H9 (cell line): ENCODE data around the gene DMXL1. TPM values are rescaled to one million over a fixed set of nuclear protein-coding genes. Genes with fewer than 3 reads are reported as not detected.

ENCODE experiments used
- DNase-seq: peaks from one replicate; pipeline ENCODE4 v3.0.0-alpha.2; 2017
- H2AFZ ChIP-seq: one replicate; pipeline ENCODE4 v1.6.1; 2013; ENCODE audit warnings: mild to moderate bottlenecking, low read length, control low read depth, moderate library complexity
- H2AK5ac ChIP-seq: 2 replicates; pipeline ENCODE4 v1.6.1; 2013; ENCODE audit warnings: low read length, control low read depth, mixed read lengths; ENCODE audit not compliant: insufficient read length
- H2BK120ac ChIP-seq: one replicate; pipeline ENCODE4 v1.6.1; 2013; ENCODE audit warnings: low read depth, mild to moderate bottlenecking, low read length, control low read depth, inconsistent platforms; ENCODE audit not compliant: poor library complexity, severe bottlenecking
- H2BK12ac ChIP-seq: 2 replicates; pipeline ENCODE4 v1.6.1; 2013; ENCODE audit warnings: low read length, control low read depth, mixed read lengths, low read depth; ENCODE audit not compliant: insufficient read length
- H2BK15ac ChIP-seq: 2 replicates; pipeline ENCODE4 v1.6.1; 2013; ENCODE audit warnings: low read depth, low read length, control low read depth
- H2BK20ac ChIP-seq: one replicate; pipeline ENCODE4 v1.6.1; 2013; ENCODE audit warnings: low read depth, mild to moderate bottlenecking, low read length, control low read depth, inconsistent platforms; ENCODE audit not compliant: poor library complexity, severe bottlenecking
- H2BK5ac ChIP-seq: 2 replicates; pipeline ENCODE4 v1.6.1; 2013; ENCODE audit warnings: low read length, control low read depth, mixed read lengths; ENCODE audit not compliant: insufficient read length
- H3K14ac ChIP-seq: 2 replicates; pipeline ENCODE4 v1.6.1; 2013; ENCODE audit warnings: low read length, control low read depth; ENCODE audit not compliant: insufficient read depth
- H3K18ac ChIP-seq: 2 replicates; pipeline ENCODE4 v1.6.1; 2013; ENCODE audit warnings: low read depth, mild to moderate bottlenecking, mixed read lengths, low read length, control low read depth; ENCODE audit not compliant: insufficient read length
- H3K23ac ChIP-seq: 2 replicates; pipeline ENCODE4 v1.6.1; 2013; ENCODE audit warnings: low read length, control low read depth, mixed read lengths, low read depth; ENCODE audit not compliant: insufficient read length
- H3K23me2 ChIP-seq: 2 replicates; pipeline ENCODE4 v1.6.1; 2013; ENCODE audit warnings: low read depth, mild to moderate bottlenecking, mixed read lengths, low read length, control low read depth; ENCODE audit not compliant: insufficient read length, poor library complexity, severe bottlenecking
- H3K27ac ChIP-seq: 2 replicates; pipeline ENCODE4 v1.5.1; 2013; ENCODE audit warnings: low read length, control low read depth, mixed read lengths, low read depth; ENCODE audit not compliant: insufficient read length
- H3K27me3 ChIP-seq: 2 replicates; pipeline ENCODE4 v1.6.1; 2013; ENCODE audit warnings: low read length, control low read depth, inconsistent platforms; ENCODE audit not compliant: insufficient read depth
- H3K4ac ChIP-seq: 2 replicates; pipeline ENCODE4 v1.6.1; 2013; ENCODE audit warnings: low read depth, mild to moderate bottlenecking, control low read depth, inconsistent platforms, low read length, moderate library complexity
- H3K4me1 ChIP-seq: 2 replicates; pipeline ENCODE4 v1.6.1; 2013; ENCODE audit warnings: low read length, control low read depth, inconsistent platforms; ENCODE audit not compliant: insufficient read depth
- H3K4me2 ChIP-seq: 2 replicates; pipeline ENCODE4 v1.6.1; 2013; ENCODE audit warnings: low read length, control low read depth, mixed read lengths; ENCODE audit not compliant: insufficient read length, insufficient read depth
- H3K56ac ChIP-seq: 2 replicates; pipeline ENCODE4 v1.6.1; 2013; ENCODE audit warnings: low read depth, mild to moderate bottlenecking, mixed read lengths, low read length, control low read depth; ENCODE audit not compliant: insufficient read length
- H3K79me1 ChIP-seq: 2 replicates; pipeline ENCODE4 v1.6.1; 2013; ENCODE audit warnings: low read depth, mild to moderate bottlenecking, moderate library complexity, low read length, control low read depth, inconsistent platforms; ENCODE audit not compliant: insufficient read depth, poor library complexity, severe bottlenecking
- H3K79me2 ChIP-seq: 2 replicates; pipeline ENCODE4 v1.6.1; 2013; ENCODE audit warnings: low read length, control low read depth, inconsistent platforms; ENCODE audit not compliant: insufficient read depth
- H3K9ac ChIP-seq: 2 replicates; pipeline ENCODE4 v1.6.1; 2013; ENCODE audit warnings: low read length, control low read depth, mixed read lengths; ENCODE audit not compliant: insufficient read length; ENCODE audit errors: extremely low read depth
- H3K9me3 ChIP-seq: one replicate; pipeline ENCODE4 v1.6.1; 2013; ENCODE audit warnings: low read depth, low read length, inconsistent platforms; ENCODE audit not compliant: control insufficient read depth
- H3T11ph ChIP-seq: one replicate; pipeline ENCODE4 v1.6.1; 2013; ENCODE audit warnings: mild to moderate bottlenecking, low read length, control low read depth, inconsistent platforms
- H4K20me1 ChIP-seq: one replicate; pipeline ENCODE4 v1.6.1; 2013; ENCODE audit not compliant: control insufficient read depth, insufficient read length, insufficient read depth
- H4K5ac ChIP-seq: 2 replicates; pipeline ENCODE4 v1.6.1; 2013; ENCODE audit warnings: low read depth, mild to moderate bottlenecking, mixed read lengths, low read length, control low read depth; ENCODE audit not compliant: insufficient read length
- H4K8ac ChIP-seq: replicated peaks from 2 replicates; pipeline ENCODE4 v1.6.1; 2013; ENCODE audit warnings: low read length, control low read depth, mixed read lengths, low read depth; ENCODE audit not compliant: insufficient read length
- H4K91ac ChIP-seq: 2 replicates; pipeline ENCODE4 v1.6.1; 2013; ENCODE audit warnings: low read depth, mild to moderate bottlenecking, moderate library complexity, mixed read lengths, low read length, control low read depth; ENCODE audit not compliant: insufficient read length
- H3K27ac Mint-ChIP-seq, 3 experiments: 2 replicates in 2 of 3; 3 replicates in 1 of 3; pipeline ENCODE4 v1.8.0; 2020 to 2021; ENCODE audit warnings: mixed read lengths in 3 of 3, mild to moderate bottlenecking in 1 of 3, moderate library complexity in 1 of 3
- H3K27me3 Mint-ChIP-seq: 2 replicates; pipeline ENCODE4 v1.8.0; 2021; ENCODE audit warnings: low read depth, mild to moderate bottlenecking, moderate library complexity, mixed read lengths
- H3K36me3 Mint-ChIP-seq, 3 experiments: 2 replicates in 2 of 3; 3 replicates in 1 of 3; pipeline ENCODE4 v1.8.0; 2020 to 2021; ENCODE audit warnings: low read depth in 3 of 3, mixed read lengths in 3 of 3; ENCODE audit not compliant: insufficient read depth in 1 of 3
- H3K4me1 Mint-ChIP-seq, 2 experiments: 2 replicates each; pipeline ENCODE4 v1.8.0; 2020; ENCODE audit warnings: mixed read lengths in 2 of 2
- H3K4me3 Mint-ChIP-seq, 2 experiments: 2 replicates in 1 of 2; 3 replicates in 1 of 2; pipeline ENCODE4 v1.8.0; 2020 to 2021; ENCODE audit warnings: mild to moderate bottlenecking in 2 of 2, mixed read lengths in 2 of 2, moderate library complexity in 1 of 2
- H3K9me3 Mint-ChIP-seq, 2 experiments: 2 replicates in 1 of 2; 3 replicates in 1 of 2; pipeline ENCODE4 v1.8.0; 2020; ENCODE audit warnings: mild to moderate bottlenecking in 2 of 2, mixed read lengths in 2 of 2, moderate library complexity in 1 of 2
- WGBS: extraction: QIAGEN DNeasy Blood & Tissue Kit; methylation state at CpG from one replicate; pipeline ENCODE4 v1.1.7; 2013; ENCODE audit warnings: missing lambda C conversion rate, low lambda C conversion rate, mixed read lengths; ENCODE audit not compliant: insufficient read length; ENCODE audit errors: extremely low coverage; 5-methylcytosine and 5-hydroxymethylcytosine counted together
- total RNA-seq: library from RNA; stranded (reverse); gene quantifications from 2 replicates; pipeline ENCODE4 v1.2.1, GENCODE V29; 2021
- TF ChIP-seq, protein P1 (sequence below): fragments of 200-600 bp; sonication (generic); conservative IDR thresholded peaks from 3 replicates; pipeline ENCODE4 v1.8.0; 2021; ENCODE audit warnings: antibody characterized with exemption, mild to moderate bottlenecking

DMXL1 gene
- total RNA-seq, 1 experiment from 2014 or later = 63.5 TPM

DNA sequence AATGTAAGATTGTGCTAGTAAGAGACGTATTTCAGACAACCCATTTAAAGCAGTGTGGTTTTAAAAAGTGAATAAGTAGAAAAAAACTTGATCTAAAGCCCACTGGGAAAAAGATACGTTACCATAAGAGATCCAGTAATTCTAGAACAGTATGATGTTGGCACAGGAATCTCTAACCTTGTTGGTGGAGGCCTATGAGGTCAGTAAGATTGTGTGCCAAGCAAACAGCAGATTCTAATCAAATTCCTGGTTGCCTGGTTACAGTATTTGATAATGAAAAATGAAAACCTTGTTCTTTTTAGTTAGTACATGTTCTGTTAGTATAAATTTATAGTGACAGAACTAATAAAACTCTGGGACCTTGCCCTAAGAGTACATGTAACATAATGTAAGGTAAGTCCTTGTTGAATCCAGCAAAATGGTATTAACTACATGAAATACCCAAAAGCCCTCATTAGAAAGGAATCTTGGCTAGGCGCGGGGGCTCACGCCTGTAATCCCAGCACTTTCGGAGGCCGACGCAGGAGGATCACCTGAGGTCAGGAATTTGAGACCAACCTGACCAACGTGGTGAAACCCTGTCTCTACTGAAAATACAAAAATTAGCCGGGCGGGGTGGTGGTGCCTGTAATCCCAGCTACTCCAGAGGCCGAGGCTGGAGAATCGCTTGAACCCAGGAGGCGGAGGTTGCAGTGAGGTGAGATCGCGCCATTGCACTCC is 33.2 kb upstream of the DMXL1 start:
- TF ChIP-seq, protein P1, sequence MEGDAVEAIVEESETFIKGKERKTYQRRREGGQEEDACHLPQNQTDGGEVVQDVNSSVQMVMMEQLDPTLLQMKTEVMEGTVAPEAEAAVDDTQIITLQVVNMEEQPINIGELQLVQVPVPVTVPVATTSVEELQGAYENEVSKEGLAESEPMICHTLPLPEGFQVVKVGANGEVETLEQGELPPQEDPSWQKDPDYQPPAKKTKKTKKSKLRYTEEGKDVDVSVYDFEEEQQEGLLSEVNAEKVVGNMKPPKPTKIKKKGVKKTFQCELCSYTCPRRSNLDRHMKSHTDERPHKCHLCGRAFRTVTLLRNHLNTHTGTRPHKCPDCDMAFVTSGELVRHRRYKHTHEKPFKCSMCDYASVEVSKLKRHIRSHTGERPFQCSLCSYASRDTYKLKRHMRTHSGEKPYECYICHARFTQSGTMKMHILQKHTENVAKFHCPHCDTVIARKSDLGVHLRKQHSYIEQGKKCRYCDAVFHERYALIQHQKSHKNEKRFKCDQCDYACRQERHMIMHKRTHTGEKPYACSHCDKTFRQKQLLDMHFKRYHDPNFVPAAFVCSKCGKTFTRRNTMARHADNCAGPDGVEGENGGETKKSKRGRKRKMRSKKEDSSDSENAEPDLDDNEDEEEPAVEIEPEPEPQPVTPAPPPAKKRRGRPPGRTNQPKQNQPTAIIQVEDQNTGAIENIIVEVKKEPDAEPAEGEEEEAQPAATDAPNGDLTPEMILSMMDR = no peak
- no peaks in the 10 kb centered on the region for H3K27me3 Mint-ChIP-seq
- Histone ChIP-seq H2BK12ac (no peak overlapping the region), H3K14ac (no peak overlapping the region), H3K79me1 (no peaks in the 10 kb centered on the region), H2BK20ac (no peak overlapping the region), H3K4me1 (peaks cover 2% of the 10 kb centered on the region; the same call in 1 of the 2 replicates), H3K18ac (no peak overlapping the region), H4K8ac (no peak overlapping the region), H2BK15ac (no peak overlapping the region), H3K56ac (no peak overlapping the region), H2AK5ac (no peak overlapping the region), H4K5ac (no peak overlapping the region), H2BK120ac (no peak overlapping the region), H3K27me3 (no peaks in the 10 kb centered on the region), H3K4me2 (no peak overlapping the region), H2AFZ (no peak overlapping the region), H4K20me1 (no peaks in the 10 kb centered on the region), H3K9ac (no peak overlapping the region), H3K27ac (no peak overlapping the region), H2BK5ac (no peak overlapping the region), H3K9me3 (no peaks in the 10 kb centered on the region), H3K23ac (no peak overlapping the region), H3K23me2 (no peaks in the 10 kb centered on the region), H4K91ac (no peak overlapping the region), H3T11ph (no peak overlapping the region), H3K79me2 (no peaks in the 10 kb centered on the region), H3K4ac (no peak overlapping the region)
- DNase-seq = no peak
- H3K4me3 Mint-ChIP-seq = no peak overlapping the region
- peaks cover 9% of the 10 kb centered on the region in 2 experiments for H3K4me1 Mint-ChIP-seq
- no CpG with 5 or more reads among the region's 16 CpGs for WGBS
- H3K9me3 Mint-ChIP-seq = no peaks in the 10 kb centered on the region
- no peak overlapping the region for H3K27ac Mint-ChIP-seq
- H3K36me3 Mint-ChIP-seq = no peaks in the 10 kb centered on the region
